H1 (cell line): ENCODE measurements around the gene SMIM34.
"Not testable (repeated sequence)": the region's sequence is repeated elsewhere in the genome, so short reads cannot be mapped to it uniquely, and the experiment has no call there.

Source experiments
- BACH1 ChIP-seq: IDR thresholded peaks from 2 replicates; pipeline ENCODE4 v1.6.1; 2012; ENCODE audit warnings: low read length, improper control_type of control experiment
- BRCA1 ChIP-seq: IDR thresholded peaks from 2 replicates; pipeline ENCODE4 v1.6.1; 2012; ENCODE audit warnings: low read depth, low read length, improper control_type of control experiment
- CBX8 ChIP-seq: fragments of 300-800, 300-1000 bp; sonication (generic); IDR thresholded peaks from 2 replicates; pipeline ENCODE4 v1.7.1; 2016; ENCODE audit warnings: low read depth, low read length, borderline replicate concordance
- CTCF ChIP-seq, 3 experiments: IDR thresholded peaks; 1 replicate in 2 of 3; 2 replicates in 1 of 3; pipeline versions ENCODE4 v1.5.1 to v1.6.1; 2011; ENCODE audit warnings: low read length in 3 of 3, mild to moderate bottlenecking in 3 of 3, inconsistent platforms in 2 of 3, low read depth in 1 of 3, moderate library complexity in 1 of 3; ENCODE audit not compliant: insufficient read depth in 1 of 3; ENCODE audit errors: control extremely low read depth in 1 of 3
- EZH2 ChIP-seq: fragments of 200-600 bp; sonication (generic); IDR thresholded peaks from 2 replicates; pipeline ENCODE4 v1.7.1; 2012; ENCODE audit warnings: low read depth, mild to moderate bottlenecking, moderate library complexity, low read length, inconsistent platforms; ENCODE audit not compliant: severe bottlenecking
- JUND ChIP-seq: IDR thresholded peaks from 2 replicates; pipeline ENCODE4 v1.6.1; 2011; ENCODE audit warnings: mild to moderate bottlenecking, improper control_type of control experiment, low read length
- KDM1A ChIP-seq: fragments of 200-600, 300-600 bp; sonication (generic); IDR thresholded peaks from 2 replicates; pipeline ENCODE4 v1.7.1; 2016; ENCODE audit warnings: mild to moderate bottlenecking, low read length, borderline replicate concordance
- POLR2A ChIP-seq, 2 experiments: IDR thresholded peaks; 1 replicate in 1 of 2; 2 replicates in 1 of 2; pipeline ENCODE4 v1.6.1; 2011; ENCODE audit warnings: low read depth in 2 of 2, low read length in 2 of 2, mild to moderate bottlenecking in 2 of 2; ENCODE audit errors: control extremely low read depth in 1 of 2
- POLR2AphosphoS5 ChIP-seq: IDR thresholded peaks from 2 replicates; pipeline ENCODE4 v1.6.1; 2011; ENCODE audit warnings: low read depth, low read length
- SP1 ChIP-seq: IDR thresholded peaks from 2 replicates; pipeline ENCODE4 v1.6.1; 2011; ENCODE audit warnings: low read depth, low read length
- TCF12 ChIP-seq: IDR thresholded peaks from 2 replicates; pipeline ENCODE4 v1.6.1; 2011; ENCODE audit warnings: low read depth, mild to moderate bottlenecking, low read length

GRCh38 chr21:34443486-34443885, 19.7 kb upstream of the SMIM34 start:
- TF ChIP-seq TCF12; JUND; POLR2A (IDR thresholded peaks at IDR 0.05; ENCODE audit: control extremely low read depth in 1 of 2, low read depth in 2 of 2, low read length in 2 of 2); CTCF (IDR thresholded peaks at IDR 0.05; ENCODE audit: control extremely low read depth in 1 of 3, insufficient read depth in 1 of 3, low read depth in 1 of 3, low read length in 3 of 3); BRCA1; BACH1; KDM1A; EZH2; SP1; POLR2AphosphoS5; CBX8: not testable (repeated sequence)
